ENCODE data around the gene PES1.
"Not testable (repeated sequence)": the region's sequence is repeated elsewhere in the genome, so short reads cannot be mapped to it uniquely, and the experiment has no call there.

The PES1 gene

GRCh38 chr22:30555282-30556210 is 36.2 kb downstream of the PES1 start:
- Histone ChIP-seq H3K9me3 (no peaks in the 10 kb centered on the region), H3K27ac (no peak overlapping the region), H3K4me3 (no peak overlapping the region), H3K4me1 (no peaks in the 10 kb centered on the region), H3K27me3 (no peaks in the 10 kb centered on the region), H3K36me3 (peaks cover 0 to 16% (median 0%) of the 10 kb centered on the region in 3 donors)
- intact Hi-C loops (cut with DNase I; ENCODE audit: low total_unique reads) = no loop called here
- TF ChIP-seq, protein P1, sequence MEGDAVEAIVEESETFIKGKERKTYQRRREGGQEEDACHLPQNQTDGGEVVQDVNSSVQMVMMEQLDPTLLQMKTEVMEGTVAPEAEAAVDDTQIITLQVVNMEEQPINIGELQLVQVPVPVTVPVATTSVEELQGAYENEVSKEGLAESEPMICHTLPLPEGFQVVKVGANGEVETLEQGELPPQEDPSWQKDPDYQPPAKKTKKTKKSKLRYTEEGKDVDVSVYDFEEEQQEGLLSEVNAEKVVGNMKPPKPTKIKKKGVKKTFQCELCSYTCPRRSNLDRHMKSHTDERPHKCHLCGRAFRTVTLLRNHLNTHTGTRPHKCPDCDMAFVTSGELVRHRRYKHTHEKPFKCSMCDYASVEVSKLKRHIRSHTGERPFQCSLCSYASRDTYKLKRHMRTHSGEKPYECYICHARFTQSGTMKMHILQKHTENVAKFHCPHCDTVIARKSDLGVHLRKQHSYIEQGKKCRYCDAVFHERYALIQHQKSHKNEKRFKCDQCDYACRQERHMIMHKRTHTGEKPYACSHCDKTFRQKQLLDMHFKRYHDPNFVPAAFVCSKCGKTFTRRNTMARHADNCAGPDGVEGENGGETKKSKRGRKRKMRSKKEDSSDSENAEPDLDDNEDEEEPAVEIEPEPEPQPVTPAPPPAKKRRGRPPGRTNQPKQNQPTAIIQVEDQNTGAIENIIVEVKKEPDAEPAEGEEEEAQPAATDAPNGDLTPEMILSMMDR (IDR thresholded peaks at IDR 0.05) = no peak
- no peak for DNase-seq

GRCh38 chr22:30553971-30554370 is 37.7 kb downstream of the PES1 start:
- DNase-seq = no peak
- Histone ChIP-seq H3K27me3 (no peaks in the 10 kb centered on the region), H3K27ac (no peak overlapping the region), H3K4me1 (no peaks in the 10 kb centered on the region), H3K9me3 (no peaks in the 10 kb centered on the region), H3K36me3 (peaks cover 0 to 16% (median 0%) of the 10 kb centered on the region in 3 donors), H3K4me3 (no peak overlapping the region)
- TF ChIP-seq, protein P1 (IDR thresholded peaks at IDR 0.05) = no peak
- intact Hi-C loops (cut with DNase I; ENCODE audit: low total_unique reads) = no loop called here

DNA sequence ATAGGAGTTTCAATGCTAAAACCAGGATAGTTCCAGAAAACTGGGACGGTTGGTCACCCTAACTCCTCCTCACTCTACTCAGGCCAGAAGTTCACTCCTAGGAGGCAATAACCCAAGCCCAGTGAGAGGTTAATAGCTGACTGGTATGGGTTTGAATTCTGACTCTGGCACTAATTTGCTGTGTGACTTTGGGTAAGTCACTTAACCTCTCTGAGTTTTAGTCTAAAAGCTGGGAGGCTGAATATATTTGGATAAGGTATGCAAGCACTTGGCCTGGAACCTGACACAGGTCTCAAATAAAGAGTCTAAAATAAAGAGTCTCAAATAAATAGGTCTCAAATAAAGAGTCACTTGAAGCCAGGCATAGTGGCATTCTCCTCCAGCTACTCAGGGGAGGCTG is 39.0 kb downstream of the PES1 start:
- H3K27me3 ChIP-seq = no peaks in the 10 kb centered on the region
- H3K36me3 ChIP-seq = peaks cover 0 to 16% (median 0%) of the 10 kb centered on the region in 3 donors
- intact Hi-C loops (cut with DNase I; ENCODE audit: low total_unique reads) = no loop called here
- no peak for DNase-seq
- no peak overlapping the region for H3K27ac ChIP-seq
- TF ChIP-seq, protein P1 (IDR thresholded peaks at IDR 0.05) = no peak
- H3K9me3 ChIP-seq = no peaks in the 10 kb centered on the region
- no peaks in the 10 kb centered on the region for H3K4me1 ChIP-seq
- no peak overlapping the region for H3K4me3 ChIP-seq

DNA sequence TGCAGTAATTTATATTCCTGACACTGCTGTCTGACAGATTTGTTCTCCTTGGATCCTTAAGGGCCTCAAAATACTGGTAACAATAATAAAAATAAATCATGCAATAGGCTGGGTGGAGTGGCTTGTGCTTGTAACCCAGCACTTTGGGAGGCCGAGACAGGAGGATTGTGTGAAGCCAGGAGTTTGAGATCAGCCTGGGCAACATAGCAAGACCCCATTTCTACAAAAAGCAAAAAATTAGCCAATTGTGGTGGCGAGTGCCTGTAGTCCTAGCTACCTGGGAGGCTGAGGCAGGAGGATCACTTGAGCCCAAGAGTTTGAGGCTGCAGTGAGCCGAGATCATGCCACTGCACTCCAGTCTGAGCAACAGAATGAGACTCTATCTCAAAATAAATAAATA is 39.9 kb downstream of the PES1 start:
- intact Hi-C loops (cut with DNase I; ENCODE audit: low total_unique reads) = not testable (repeated sequence)

DNA sequence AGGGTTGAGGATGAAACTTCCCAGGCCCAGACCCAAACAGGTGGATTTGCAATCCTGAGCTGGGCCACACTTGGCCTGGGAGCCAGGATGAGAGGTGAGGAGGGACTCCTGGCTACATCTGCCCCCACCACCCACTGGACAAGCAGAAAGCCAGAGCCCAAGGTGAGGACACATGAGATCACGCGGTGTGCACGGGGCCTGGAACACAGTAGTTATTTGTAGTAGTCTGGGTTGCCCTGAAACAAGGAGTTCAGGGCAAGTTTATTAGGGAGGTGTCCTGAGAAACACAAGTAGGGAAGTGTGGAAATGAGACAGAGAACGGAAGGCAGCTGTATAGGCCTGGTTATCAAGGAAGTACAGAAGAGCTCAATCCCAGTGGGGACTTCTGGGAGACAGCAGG is 44.5 kb downstream of the PES1 start:
- Histone ChIP-seq H3K4me3 (no peak overlapping the region), H3K9me3 (no peaks in the 10 kb centered on the region), H3K27me3 (peaks cover 0 to 41% of the 10 kb centered on the region in 2 donors), H3K36me3 (no peaks in the 10 kb centered on the region), H3K27ac (no peak overlapping the region), H3K4me1 (peaks cover 0 to 7% (median 5%) of the 10 kb centered on the region in 4 donors)
- intact Hi-C loops (cut with DNase I; ENCODE audit: low total_unique reads) = no loop called here
- DNase-seq = no peak
- TF ChIP-seq, protein P1 (IDR thresholded peaks at IDR 0.05) = no peak

More for the DNA sequence above, 39.9 kb downstream of the PES1 start:
- not testable (repeated sequence) for H3K27ac ChIP-seq, H3K9me3 ChIP-seq, H3K4me1 ChIP-seq, H3K4me3 ChIP-seq, DNase-seq, H3K27me3 ChIP-seq
- peaks cover 0 to 16% (median 0%) of the 10 kb centered on the region in 3 donors for H3K36me3 ChIP-seq

DNA sequence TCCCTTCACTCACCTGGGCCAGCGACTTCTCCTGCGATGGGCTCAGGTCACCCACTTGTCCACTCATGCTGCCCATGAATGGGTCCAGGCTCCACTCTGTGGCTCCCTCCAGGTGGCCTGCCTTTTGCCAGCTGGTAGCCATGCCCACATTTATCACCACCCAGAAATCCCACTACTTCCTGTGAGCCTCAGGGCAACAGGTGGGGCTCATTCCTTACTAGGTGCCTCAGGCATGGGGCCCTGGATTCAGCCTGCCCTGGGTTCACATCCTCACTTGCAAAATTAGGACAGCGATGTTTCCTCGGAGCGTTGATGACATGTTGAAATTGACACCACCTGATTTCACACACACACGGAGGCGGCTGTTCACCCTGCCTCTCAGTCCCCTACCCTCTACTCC is 45.1 kb downstream of the PES1 start, which contains the start of gene SEC14L6:
TSS of gene SEC14L6 (minus strand) at position 126 of the 400 bp plus-strand sequence. CDS start at position 67, 59 bp downstream.
- intact Hi-C loops (cut with DNase I; ENCODE audit: low total_unique reads) = no loop called here
- Histone ChIP-seq H3K9me3 (no peaks in the 10 kb centered on the region), H3K27ac (no peak within 1 kb of the TSS), H3K36me3 (no peaks in the 10 kb centered on the region), H3K4me1 (peaks cover 0 to 12% (median 9%) of the 10 kb centered on the region in 4 donors), H3K4me3 (no peak within 1 kb of the TSS), H3K27me3 (peaks cover 0 to 47% of the 10 kb centered on the region in 2 donors)
- TF ChIP-seq, protein P1 (IDR thresholded peaks at IDR 0.05) = no peak
- DNase-seq = no peak

Data from tibial artery (tissue), 4 donors.